ENCODE data around the gene IRGM.

GRCh38 chr5:150797384-150797783 lies 48.9 kb upstream of the IRGM start:
- TF ChIP-seq, protein P1, sequence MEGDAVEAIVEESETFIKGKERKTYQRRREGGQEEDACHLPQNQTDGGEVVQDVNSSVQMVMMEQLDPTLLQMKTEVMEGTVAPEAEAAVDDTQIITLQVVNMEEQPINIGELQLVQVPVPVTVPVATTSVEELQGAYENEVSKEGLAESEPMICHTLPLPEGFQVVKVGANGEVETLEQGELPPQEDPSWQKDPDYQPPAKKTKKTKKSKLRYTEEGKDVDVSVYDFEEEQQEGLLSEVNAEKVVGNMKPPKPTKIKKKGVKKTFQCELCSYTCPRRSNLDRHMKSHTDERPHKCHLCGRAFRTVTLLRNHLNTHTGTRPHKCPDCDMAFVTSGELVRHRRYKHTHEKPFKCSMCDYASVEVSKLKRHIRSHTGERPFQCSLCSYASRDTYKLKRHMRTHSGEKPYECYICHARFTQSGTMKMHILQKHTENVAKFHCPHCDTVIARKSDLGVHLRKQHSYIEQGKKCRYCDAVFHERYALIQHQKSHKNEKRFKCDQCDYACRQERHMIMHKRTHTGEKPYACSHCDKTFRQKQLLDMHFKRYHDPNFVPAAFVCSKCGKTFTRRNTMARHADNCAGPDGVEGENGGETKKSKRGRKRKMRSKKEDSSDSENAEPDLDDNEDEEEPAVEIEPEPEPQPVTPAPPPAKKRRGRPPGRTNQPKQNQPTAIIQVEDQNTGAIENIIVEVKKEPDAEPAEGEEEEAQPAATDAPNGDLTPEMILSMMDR (IDR thresholded peaks at IDR 0.05; ENCODE audit: low read depth, low read length), result no peak
- TF ChIP-seq MAX (IDR thresholded peaks at IDR 0.05; ENCODE audit: low read depth, low read length), result no peak
- no peak for TF ChIP-seq POLR2A (IDR thresholded peaks at IDR 0.05; ENCODE audit: extremely low read depth, insufficient read length)
- no peak for TF ChIP-seq MYC (IDR thresholded peaks at IDR 0.05; ENCODE audit: low read depth, low read length)

Measured in NB4 (cell line).